CD14-positive monocyte (primary cell): ENCODE results near the gene ZAR1L. TPM values are rescaled to one million over a fixed set of nuclear protein-coding genes. Genes with fewer than 3 reads are reported as not detected.
A peak's percentile ranks its signal among the peaks of the same experiment; 100 is the strongest.

Experiments
- DNase-seq, 3 donors: peaks; one replicate each; pipeline ENCODE4 v3.0.0-alpha.2; 2011 to 2022
- H2AFZ ChIP-seq: 2 replicates; pipeline ENCODE4 v1.6.0; 2012; ENCODE audit warnings: mild to moderate bottlenecking, low read depth, low read length, inconsistent platforms; ENCODE audit not compliant: insufficient read depth, poor library complexity, severe bottlenecking
- H3K27ac ChIP-seq, 2 donors: 1 replicate in 1 of 2; 2 replicates in 1 of 2; pipeline ENCODE4 v1.5.1; 2012 to 2013; ENCODE audit warnings: low read length in 2 of 2, control low read depth in 1 of 2, inconsistent platforms in 1 of 2, low read depth in 1 of 2, mild to moderate bottlenecking in 1 of 2
- H3K27me3 ChIP-seq, 2 donors: one replicate each; pipeline versions ENCODE4 v1.6.0 to v1.6.1; 2011 to 2013; ENCODE audit warnings: low read length in 2 of 2; ENCODE audit not compliant: control insufficient read depth in 2 of 2, insufficient read depth in 2 of 2
- H3K36me3 ChIP-seq, 2 donors: replicated peaks in 1 of 2; 1 replicate in 1 of 2; 2 replicates in 1 of 2; pipeline versions ENCODE4 v1.5.1 to v1.6.1; 2012 to 2013; ENCODE audit warnings: low read length in 2 of 2, control low read depth in 1 of 2, inconsistent platforms in 1 of 2, mild to moderate bottlenecking in 1 of 2; ENCODE audit not compliant: insufficient read depth in 2 of 2, control insufficient read depth in 1 of 2
- H3K4me1 ChIP-seq, 2 donors: 1 replicate in 1 of 2; 2 replicates in 1 of 2; pipeline versions ENCODE4 v1.5.1 to v1.6.1; 2012 to 2013; ENCODE audit warnings: low read length in 2 of 2, control low read depth in 1 of 2, inconsistent platforms in 1 of 2, mild to moderate bottlenecking in 1 of 2, moderate library complexity in 1 of 2; ENCODE audit not compliant: insufficient read depth in 2 of 2, control insufficient read depth in 1 of 2
- H3K4me2 ChIP-seq: replicated peaks from 2 replicates; pipeline ENCODE3; 2012; ENCODE audit warnings: low read length, moderate library complexity, mild to moderate bottlenecking; ENCODE audit not compliant: poor library complexity, severe bottlenecking; ENCODE audit errors: extremely low read depth
- H3K4me3 ChIP-seq, 3 experiments: fragments of 200-600 bp in 1 of 3; sonication (generic) in 1 of 3; replicated peaks in 1 of 3; 1 replicate in 2 of 3; 2 replicates in 1 of 3; pipeline ENCODE4 v1.5.1; 2011 to 2013; ENCODE audit warnings: low read length in 3 of 3, mild to moderate bottlenecking in 3 of 3, control low read depth in 2 of 3, low read depth in 2 of 3, inconsistent platforms in 1 of 3, moderate library complexity in 1 of 3
- H3K79me2 ChIP-seq: 2 replicates; pipeline ENCODE4 v1.6.0; 2012; ENCODE audit warnings: mild to moderate bottlenecking, control low read depth, inconsistent platforms, low read length, moderate library complexity; ENCODE audit not compliant: insufficient read depth
- H3K9ac ChIP-seq: 2 replicates; pipeline ENCODE4 v1.6.0; 2017; ENCODE audit warnings: low read length, mild to moderate bottlenecking; ENCODE audit not compliant: insufficient read depth, poor library complexity, severe bottlenecking
- H3K9me3 ChIP-seq, 2 donors: replicated peaks in 1 of 2; 1 replicate in 1 of 2; 2 replicates in 1 of 2; pipeline versions ENCODE4 v1.5.1 to v1.6.1; 2012 to 2013; ENCODE audit warnings: low read length in 2 of 2, control low read depth in 1 of 2; ENCODE audit not compliant: control insufficient read depth in 1 of 2, insufficient read depth in 1 of 2
- H4K20me1 ChIP-seq: 2 replicates; pipeline ENCODE4 v1.6.0; 2012; ENCODE audit warnings: mild to moderate bottlenecking, low read length, control low read depth, moderate library complexity; ENCODE audit not compliant: insufficient read depth
- H3K27ac Mint-ChIP-seq, 7 donors: one replicate each; pipeline ENCODE4 v1.8.0; 2020; ENCODE audit warnings: mild to moderate bottlenecking in 7 of 7, mixed read lengths in 7 of 7, moderate library complexity in 6 of 7, inconsistent platforms in 2 of 7
- H3K27me3 Mint-ChIP-seq, 3 donors: one replicate each; pipeline ENCODE4 v1.8.0; 2021 to 2022; ENCODE audit warnings: low read depth in 3 of 3, mild to moderate bottlenecking in 3 of 3, mixed read lengths in 3 of 3, moderate library complexity in 3 of 3, inconsistent platforms in 1 of 3
- H3K36me3 Mint-ChIP-seq, 2 donors: one replicate each; pipeline ENCODE4 v1.8.0; 2020; ENCODE audit warnings: mixed read lengths in 2 of 2, inconsistent platforms in 1 of 2, mild to moderate bottlenecking in 1 of 2
- H3K4me1 Mint-ChIP-seq: one replicate; pipeline ENCODE4 v1.8.0; 2020; ENCODE audit warnings: mild to moderate bottlenecking, mixed read lengths
- H3K4me3 Mint-ChIP-seq, 2 donors: one replicate each; pipeline ENCODE4 v1.8.0; 2020; ENCODE audit warnings: mild to moderate bottlenecking in 2 of 2, mixed read lengths in 2 of 2, moderate library complexity in 1 of 2
- H3K9me3 Mint-ChIP-seq, 7 donors: one replicate each; pipeline ENCODE4 v1.8.0; 2020 to 2022; ENCODE audit warnings: mixed read lengths in 7 of 7, mild to moderate bottlenecking in 6 of 7, moderate library complexity in 6 of 7, inconsistent platforms in 2 of 7
- WGBS: methylation state at CpG from one replicate; pipeline ENCODE4 v1.1.5; 2013; ENCODE audit warnings: missing lambda C conversion rate; ENCODE audit not compliant: insufficient coverage; 5-methylcytosine and 5-hydroxymethylcytosine counted together
- intact Hi-C, 2 donors: fragments of 100-400 bp; cut with micrococcal nuclease; formaldehyde crosslinking; loops; one replicate each; pipeline versions ENCODE4 v1.15.0 to v1.15.1; 2023
- polyA plus RNA-seq, 3 donors: library from polyadenylated mRNA; depleted of rRNA in 1 of 3; unstranded in 2 of 3; stranded (reverse) in 1 of 3; fragments of 300-500 nt in 2 of 3; fragments of >200 nt in 1 of 3; fragmentation: Illumina TruSeq in 2 of 3; gene quantifications; 1 replicate in 2 of 3; 2 replicates in 1 of 3; pipeline ENCODE4 v1.2.3, GENCODE V29; 2012 to 2021
- TF ChIP-seq, protein P1 (sequence below): fragments of 200-600 bp; IDR thresholded peaks from one replicate; pipeline ENCODE4 v1.8.0; 2022; ENCODE audit warnings: antibody characterized with exemption, mild to moderate bottlenecking

ZAR1L gene
- polyA plus RNA-seq, 3 donors = not detected

DNA sequence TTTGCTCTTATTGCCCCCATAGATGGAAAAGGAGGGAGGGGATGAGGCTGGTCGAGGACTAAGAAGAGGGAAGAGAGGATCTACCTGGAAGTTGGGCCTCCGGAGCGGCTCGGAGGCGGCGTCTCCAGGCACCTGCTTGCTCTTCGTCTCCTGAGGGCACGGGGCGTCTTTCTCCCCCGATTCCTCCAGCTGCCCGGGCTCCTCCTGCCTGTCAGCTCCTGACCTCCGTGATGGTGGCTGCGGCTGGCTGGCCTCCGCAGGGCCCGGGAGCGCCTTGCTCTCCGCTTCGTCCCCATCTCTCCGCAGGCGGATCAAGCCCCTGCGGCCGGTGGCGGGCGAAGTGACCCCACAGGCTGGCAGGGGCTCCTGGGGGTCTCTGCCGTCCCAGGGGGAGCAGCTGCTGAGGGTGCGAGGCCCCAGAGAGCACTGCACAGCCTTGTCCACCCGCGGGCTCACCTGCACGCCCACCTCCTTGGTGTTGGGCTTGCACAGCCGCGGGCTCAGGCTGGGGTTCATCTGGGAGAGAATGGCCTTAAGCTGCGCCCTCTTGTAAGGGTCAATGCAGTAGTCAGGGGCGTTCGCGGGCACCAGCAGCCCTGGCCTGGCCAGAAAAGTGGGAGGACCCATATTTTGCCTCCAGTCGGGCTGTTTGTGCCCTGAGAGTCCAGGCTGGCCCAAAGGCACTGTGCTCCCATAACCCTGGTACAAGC, 3.8 kb downstream of the ZAR1L start:
- TF ChIP-seq, protein P1, sequence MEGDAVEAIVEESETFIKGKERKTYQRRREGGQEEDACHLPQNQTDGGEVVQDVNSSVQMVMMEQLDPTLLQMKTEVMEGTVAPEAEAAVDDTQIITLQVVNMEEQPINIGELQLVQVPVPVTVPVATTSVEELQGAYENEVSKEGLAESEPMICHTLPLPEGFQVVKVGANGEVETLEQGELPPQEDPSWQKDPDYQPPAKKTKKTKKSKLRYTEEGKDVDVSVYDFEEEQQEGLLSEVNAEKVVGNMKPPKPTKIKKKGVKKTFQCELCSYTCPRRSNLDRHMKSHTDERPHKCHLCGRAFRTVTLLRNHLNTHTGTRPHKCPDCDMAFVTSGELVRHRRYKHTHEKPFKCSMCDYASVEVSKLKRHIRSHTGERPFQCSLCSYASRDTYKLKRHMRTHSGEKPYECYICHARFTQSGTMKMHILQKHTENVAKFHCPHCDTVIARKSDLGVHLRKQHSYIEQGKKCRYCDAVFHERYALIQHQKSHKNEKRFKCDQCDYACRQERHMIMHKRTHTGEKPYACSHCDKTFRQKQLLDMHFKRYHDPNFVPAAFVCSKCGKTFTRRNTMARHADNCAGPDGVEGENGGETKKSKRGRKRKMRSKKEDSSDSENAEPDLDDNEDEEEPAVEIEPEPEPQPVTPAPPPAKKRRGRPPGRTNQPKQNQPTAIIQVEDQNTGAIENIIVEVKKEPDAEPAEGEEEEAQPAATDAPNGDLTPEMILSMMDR = no peak
- H4K20me1 ChIP-seq = no peaks in the 10 kb centered on the region
- WGBS = 96% methylated on average over 29 of the region's 36 CpGs
- H3K4me3 Mint-ChIP-seq = no peak overlapping the region
- peaks cover 0 to 3% (median 0%) of the 10 kb centered on the region in 7 donors for H3K9me3 Mint-ChIP-seq
- H3K4me2 ChIP-seq = no peak overlapping the region
- intact Hi-C loops = loop anchor here (5.0 to 10.0 kb wide), 3 partner anchors 113 to 1233 kb away; partner anchors contain the start of gene N4BP2L1 (in 2 of the 2)
- no peaks in the 10 kb centered on the region for H3K27me3 ChIP-seq
- H3K4me3 ChIP-seq = no peak overlapping the region
- peaks cover 20 to 33% of the 10 kb centered on the region in 2 donors for H3K4me1 ChIP-seq
- no peak overlapping the region for H3K27ac ChIP-seq
- H3K9ac ChIP-seq = no peak overlapping the region
- no peaks in the 10 kb centered on the region for H3K9me3 ChIP-seq
- H3K27ac Mint-ChIP-seq = no peak overlapping the region
- no peak overlapping the region for H2AFZ ChIP-seq
- peaks cover 25% of the 10 kb centered on the region for H3K4me1 Mint-ChIP-seq
- DNase-seq = no peak
- H3K79me2 ChIP-seq = peaks cover 10% of the 10 kb centered on the region
- no peaks in the 10 kb centered on the region for H3K36me3 ChIP-seq
- peaks cover 0 to 3% (median 0%) of the 10 kb centered on the region in 3 donors for H3K27me3 Mint-ChIP-seq
- no peaks in the 10 kb centered on the region for H3K36me3 Mint-ChIP-seq

- no peaks in the 10 kb centered on the region for H3K9me3 ChIP-seq
- H3K4me1 Mint-ChIP-seq = peaks cover 21% of the 10 kb centered on the region
- H3K4me2 ChIP-seq = peak overlapping the region; percentile 79
- H3K27me3 ChIP-seq = no peaks in the 10 kb centered on the region
- H3K79me2 ChIP-seq = no peaks in the 10 kb centered on the region
- peak; percentile 25 to 52 (median 36) for DNase-seq
- no peaks in the 10 kb centered on the region for H3K27me3 Mint-ChIP-seq
- H3K4me3 Mint-ChIP-seq = peak overlapping the region; percentile 69 to 86
- TF ChIP-seq, protein P1 = peak; percentile 78
- H3K27ac Mint-ChIP-seq = peak overlapping the region in 4 of 7 donors; percentile 44 to 82 (median 60)
- H3K27ac ChIP-seq = peak overlapping the region in 1 of 2 donors; percentile 55
- intact Hi-C loops = loop anchor here (5.0 to 10.0 kb wide), 3 partner anchors 115 to 1235 kb away; partner anchors contain the start of gene N4BP2L1 (in 2 of the 2)
- no peaks in the 10 kb centered on the region for H3K9me3 Mint-ChIP-seq
- H3K4me3 ChIP-seq = peak overlapping the region; percentile 24 to 78 (median 76)
- H3K4me1 ChIP-seq = peaks cover 15 to 28% of the 10 kb centered on the region in 2 donors
- H2AFZ ChIP-seq = peak overlapping the region; percentile 79
- 57% methylated on average over 6 of the region's 12 CpGs for WGBS
- no peaks in the 10 kb centered on the region for H3K36me3 ChIP-seq
- H4K20me1 ChIP-seq = no peaks in the 10 kb centered on the region
- H3K9ac ChIP-seq = peak overlapping the region; percentile 37
- no peaks in the 10 kb centered on the region for H3K36me3 Mint-ChIP-seq
Observed at GRCh38 chr13:32310134-32310706, 4.9 kb downstream of the ZAR1L start.
